A673 (cell line): Measurements from ENCODE around the gene YIF1B. TPM values are rescaled to one million over a fixed set of nuclear protein-coding genes. Genes with fewer than 3 reads are reported as not detected.

Experiments
- BruUV-seq: library from RNA; stranded (reverse); fragments of 400-500 nt; replicated peaks from 2 replicates; lab custom pipeline; 2021; lab: Mats Ljungman, UMichigan
- CTCF ChIA-PET: fragments of 300-600 bp; sonication (Branson Sonifier 250); formaldehyde crosslinking; loops from one replicate; lab custom pipeline; 2022; ENCODE audit warnings: antibody characterized with exemption; lab: Charles Lee
- POLR2A ChIA-PET: fragments of 300-600 bp; sonication (Branson Sonifier 250); formaldehyde crosslinking; loops from one replicate; lab custom pipeline; 2022; ENCODE audit warnings: antibody characterized with exemption; ENCODE audit not compliant: low non-redundant PET; lab: Charles Lee
- DNase-seq: peaks from one replicate; pipeline ENCODE4 v3.0.0-alpha.2; 2015; ENCODE audit warnings: low spot score
- H3K27ac ChIP-seq: fragments of 200-600 bp; sonication (generic); 2 replicates; pipeline ENCODE4 v1.5.1; 2016; ENCODE audit warnings: mixed run types, low read depth, mild to moderate bottlenecking, mixed read lengths, antibody characterized with exemption, low read length; ENCODE audit not compliant: poor library complexity, severe bottlenecking
- H3K27me3 ChIP-seq: fragments of 200-600 bp; sonication (generic); replicated peaks from 2 replicates; pipeline ENCODE4 v1.6.1; 2017; ENCODE audit warnings: mixed run types, low read depth, mild to moderate bottlenecking, mixed read lengths, antibody characterized with exemption, low read length; ENCODE audit not compliant: insufficient read depth, poor library complexity
- H3K36me3 ChIP-seq: fragments of 200-600 bp; sonication (generic); 2 replicates; pipeline ENCODE4 v1.6.1; 2016; ENCODE audit warnings: mixed run types, mild to moderate bottlenecking, mixed read lengths, antibody characterized with exemption, low read length; ENCODE audit not compliant: insufficient read depth, poor library complexity, severe bottlenecking
- H3K4me1 ChIP-seq: fragments of 200-600 bp; sonication (generic); 2 replicates; pipeline ENCODE4 v1.6.1; 2017; ENCODE audit warnings: mixed run types, mild to moderate bottlenecking, mixed read lengths, antibody characterized with exemption, low read length; ENCODE audit not compliant: insufficient read depth, poor library complexity, severe bottlenecking
- H3K4me3 ChIP-seq: fragments of 200-600 bp; sonication (generic); 2 replicates; pipeline ENCODE4 v1.5.1; 2016; ENCODE audit warnings: low read depth, mixed run types, mild to moderate bottlenecking, mixed read lengths, low read length; ENCODE audit not compliant: poor library complexity, severe bottlenecking
- H3K9me3 ChIP-seq: fragments of 200-600 bp; sonication (generic); 2 replicates; pipeline ENCODE4 v1.6.1; 2016; ENCODE audit warnings: mixed run types, low read depth, mild to moderate bottlenecking, mixed read lengths, antibody characterized with exemption, low read length; ENCODE audit not compliant: poor library complexity, severe bottlenecking
- CTCF ChIP-seq: fragments of 300-800, 200-600 bp; sonication (generic); conservative IDR thresholded peaks from 2 replicates; pipeline ENCODE4 v1.5.1; 2017; ENCODE audit warnings: low read depth, mild to moderate bottlenecking, antibody characterized with exemption, low read length, moderate library complexity, mixed read lengths
- EZH2 ChIP-seq: fragments of 200-600 bp; sonication (generic); IDR thresholded peaks from 2 replicates; pipeline ENCODE4 v1.6.1; 2017; ENCODE audit warnings: borderline replicate concordance, low read depth, mild to moderate bottlenecking, mixed read lengths, antibody characterized with exemption, low read length; ENCODE audit not compliant: poor library complexity, severe bottlenecking
- intact Hi-C: fragments of 100-400 bp; cut with micrococcal nuclease; formaldehyde crosslinking; loops from one replicate; pipeline ENCODE4 v1.10.0; 2022; ENCODE audit not compliant: unreplicated experiment
- total RNA-seq: library from RNA; stranded (reverse); gene quantifications from 2 replicates; pipeline ENCODE4 v1.2.3, GENCODE V29; 2021

The YIF1B gene
- total RNA-seq, 1 experiment from 2014 or later, result 57.6 TPM

GRCh38 chr19:38281811-38282566 is 33.8 kb downstream of the YIF1B start:
- DNase-seq, result no peak
- no peaks in the 10 kb centered on the region for H3K36me3 ChIP-seq
- H3K27me3 ChIP-seq, result no peaks in the 10 kb centered on the region
- CTCF ChIA-PET, result no interaction called here
- H3K4me1 ChIP-seq, result no peaks in the 10 kb centered on the region
- no peak overlapping the region for H3K4me3 ChIP-seq
- intact Hi-C loops, result no loop called here
- no TSS peak for BruUV-seq
- no peaks in the 10 kb centered on the region for H3K9me3 ChIP-seq
- TF ChIP-seq CTCF, result no peak
- TF ChIP-seq EZH2, result no peak
- H3K27ac ChIP-seq, result no peak overlapping the region
- POLR2A ChIA-PET, result no interaction called here

- intact Hi-C loops, result no loop called here
- TF ChIP-seq CTCF, result no peak
- no peak for TF ChIP-seq EZH2
- ChIA-PET POLR2A (no interaction called here), CTCF (no interaction called here)
- H3K9me3 ChIP-seq, result no peaks in the 10 kb centered on the region
- no peaks in the 10 kb centered on the region for H3K27me3 ChIP-seq
- no TSS peak for BruUV-seq
- H3K36me3 ChIP-seq, result no peaks in the 10 kb centered on the region
- no peak overlapping the region for H3K4me3 ChIP-seq
- no peak overlapping the region for H3K27ac ChIP-seq
- H3K4me1 ChIP-seq, result no peaks in the 10 kb centered on the region
- no peak for DNase-seq
Observed at GRCh38 chr19:38280030-38280921, 35.5 kb downstream of the YIF1B start.

GRCh38 chr19:38278751-38279150 is 37.0 kb downstream of the YIF1B start:
- no TSS peak for BruUV-seq
- Histone ChIP-seq H3K9me3 (no peaks in the 10 kb centered on the region), H3K27me3 (no peaks in the 10 kb centered on the region), H3K27ac (no peak overlapping the region), H3K4me3 (no peak overlapping the region), H3K36me3 (no peaks in the 10 kb centered on the region), H3K4me1 (no peaks in the 10 kb centered on the region)
- CTCF ChIA-PET, result no interaction called here
- intact Hi-C loops, result no loop called here
- no peak for DNase-seq
- POLR2A ChIA-PET, result no interaction called here
- no peak for TF ChIP-seq EZH2
